Naive thymus-derived CD8-positive, alpha-beta T cell (primary cell): ENCODE data around the gene STX5. TPM values are rescaled to one million over a fixed set of nuclear protein-coding genes. Genes with fewer than 3 reads are reported as not detected.
"Not testable (repeated sequence)": the region's sequence is repeated elsewhere in the genome, so short reads cannot be mapped to it uniquely, and the experiment has no call there.

Source experiments
- ATAC-seq, 2 donors: fragments of 150-1000 bp; cut with Tn5 transposase in 1 of 2; sonication (Bioruptor Pico), chemical (Tn5 transposase) in 1 of 2; 1 replicate in 1 of 2; 2 replicates in 1 of 2; pipeline ENCODE4 v1.10.0; 2021; ENCODE audit warnings: mild to moderate bottlenecking in 2 of 2, moderate library complexity in 2 of 2
- POLR2A ChIA-PET: fragments of 350-600 bp; sonication (Branson Sonifier 250); formaldehyde crosslinking; loops from one replicate; lab custom pipeline; 2021; ENCODE audit warnings: antibody characterized with exemption; lab: Charles Lee
- DNase-seq, 10 donors: peaks; one replicate each; pipeline versions ENCODE4 v3.0.0 to v3.0.0-alpha.2; 2020 to 2022
- H3K27ac Mint-ChIP-seq, 10 donors: one replicate each; pipeline ENCODE4 v1.8.0; 2020 to 2022; ENCODE audit warnings: mild to moderate bottlenecking in 10 of 10, mixed read lengths in 10 of 10, moderate library complexity in 4 of 10, inconsistent platforms in 1 of 10
- H3K27me3 Mint-ChIP-seq, 5 donors: one replicate each; pipeline ENCODE4 v1.8.0; 2021 to 2022; ENCODE audit warnings: mixed read lengths in 5 of 5
- H3K36me3 Mint-ChIP-seq, 3 donors: one replicate each; pipeline ENCODE4 v1.8.0; 2020 to 2022; ENCODE audit warnings: mixed read lengths in 3 of 3, mild to moderate bottlenecking in 2 of 3, inconsistent platforms in 1 of 3
- H3K4me1 Mint-ChIP-seq, 4 donors: one replicate each; pipeline ENCODE4 v1.8.0; 2021 to 2022; ENCODE audit warnings: mixed read lengths in 4 of 4
- H3K4me3 Mint-ChIP-seq, 10 donors: one replicate each; pipeline ENCODE4 v1.8.0; 2020 to 2022; ENCODE audit warnings: mild to moderate bottlenecking in 10 of 10, mixed read lengths in 10 of 10, moderate library complexity in 6 of 10, inconsistent platforms in 1 of 10
- H3K9me3 Mint-ChIP-seq, 9 donors: one replicate each; pipeline ENCODE4 v1.8.0; 2020 to 2022; ENCODE audit warnings: mixed read lengths in 9 of 9, mild to moderate bottlenecking in 3 of 9, inconsistent platforms in 1 of 9, moderate library complexity in 1 of 9
- polyA plus RNA-seq, 3 donors: library from polyadenylated mRNA; unstranded; fragments of 300-500 nt; fragmentation: Illumina TruSeq; gene quantifications; one replicate each; pipeline ENCODE4 v1.2.3, GENCODE V29; 2021
- total RNA-seq, 8 experiments: library from RNA in 2 of 8; stranded (reverse) in 2 of 8; gene quantifications; one replicate each; pipeline ENCODE4 v1.2.3 and lab custom pipeline; 2021 to 2026

Gene STX5
- total and polyA plus RNA-seq, 5 experiments from 2014 or later: 25.4 to 61.7 (median 30.4) TPM

DNA sequence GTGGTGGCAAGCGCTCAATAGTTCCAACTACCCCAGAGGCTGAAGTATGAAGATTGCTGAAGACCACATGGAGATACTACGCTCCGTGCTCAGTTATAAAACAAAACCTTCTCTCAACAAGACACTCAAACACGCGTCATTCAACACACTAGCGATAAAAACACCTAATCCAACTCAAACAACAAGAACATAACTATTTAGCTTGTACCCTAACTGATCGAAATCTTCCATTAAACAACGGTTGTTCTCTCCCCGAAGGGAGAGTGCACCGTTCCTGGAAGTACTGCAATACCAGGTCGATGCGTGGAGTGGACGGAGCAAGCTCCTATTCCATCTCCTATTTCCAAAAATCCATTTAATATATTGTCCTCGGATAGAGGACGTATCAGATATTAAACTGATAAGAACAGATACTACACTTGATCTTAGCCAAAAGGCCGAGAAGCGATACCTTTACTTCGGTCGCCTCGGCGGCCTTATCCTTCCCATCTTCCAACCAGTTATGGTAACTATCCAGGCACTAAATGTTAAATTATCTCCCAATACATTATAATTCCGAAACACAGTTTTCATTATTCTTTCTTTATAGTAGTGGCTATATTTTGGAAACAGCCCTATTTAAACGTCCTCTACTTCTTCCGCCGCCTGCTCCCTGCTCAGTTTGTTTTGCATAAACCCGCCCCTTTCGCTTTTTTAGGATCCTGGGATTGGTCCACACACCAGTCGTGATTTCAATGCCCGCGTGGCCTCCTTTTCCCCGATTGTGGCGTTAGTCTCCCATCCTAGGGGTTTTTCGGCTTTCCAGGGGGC lies 9.7 kb upstream of the STX5 start:
- Mint-ChIP-seq H3K4me3 (no peak overlapping the region), H3K36me3 (peaks cover 0 to 13% (median 3%) of the 10 kb centered on the region in 3 donors), H3K4me1 (peaks cover 14 to 31% (median 25%) of the 10 kb centered on the region in 4 donors), H3K27ac (no peak overlapping the region), H3K27me3 (no peaks in the 10 kb centered on the region), H3K9me3 (no peaks in the 10 kb centered on the region)
- DNase-seq: peak; percentile 54 to 94 (median 86)
- POLR2A ChIA-PET: interaction anchor here (0.6 to 10.0 kb wide), 59 partner anchors 10 to 1938 kb away, joined by 3 to 479 read pairs (median 5); partner anchors contain the start of genes B3GAT3, BSCL2, C11orf98 and CPSF7
- ATAC-seq: peak; percentile 57 to 61

DNA sequence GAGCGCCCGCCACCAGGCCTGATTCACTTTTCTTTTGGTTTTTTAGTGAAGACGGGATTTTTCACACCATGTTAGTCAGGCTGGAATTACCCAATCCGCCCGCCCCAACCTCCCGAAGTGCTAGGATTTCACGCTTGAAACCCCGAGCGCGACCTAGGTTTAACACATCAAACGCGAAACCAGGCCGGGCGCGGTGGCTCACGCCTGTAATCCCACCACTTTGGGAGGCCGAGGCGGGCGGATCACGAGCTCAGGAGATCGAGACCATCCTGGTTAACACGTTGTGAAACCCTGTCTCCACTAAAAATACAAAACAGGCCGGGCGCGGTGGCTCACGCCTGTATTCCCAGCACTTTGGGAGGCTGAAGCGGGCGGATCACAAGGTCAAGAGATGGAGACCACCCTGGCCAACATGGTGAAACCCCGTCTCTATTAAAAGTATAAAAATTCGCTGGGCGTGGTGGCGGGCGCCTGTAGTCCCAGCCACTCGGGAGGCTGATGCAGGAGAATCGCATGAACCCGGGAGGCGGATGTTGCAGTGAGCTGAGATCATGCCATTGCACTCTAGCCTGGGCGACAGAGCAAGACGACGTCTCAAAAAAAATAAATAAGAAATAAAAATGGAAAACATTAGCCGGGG lies 9.0 kb upstream of the STX5 start:
- H3K27ac Mint-ChIP-seq, H3K4me3 Mint-ChIP-seq, H3K9me3 Mint-ChIP-seq, H3K27me3 Mint-ChIP-seq: not testable (repeated sequence)
- ATAC-seq (peak; percentile 22 to 34), DNase-seq (peak in 7 of 10 donors; percentile 59 to 85 (median 77))
- POLR2A ChIA-PET: interaction anchor here (0.6 to 10.0 kb wide), 62 partner anchors 10 to 1938 kb away, joined by 3 to 479 read pairs (median 6); partner anchors contain the start of genes B3GAT3, BSCL2, C11orf98 and CPSF7
- Mint-ChIP-seq H3K4me1 (peaks cover 15 to 33% (median 27%) of the 10 kb centered on the region in 4 donors), H3K36me3 (peaks cover 0 to 19% (median 3%) of the 10 kb centered on the region in 3 donors)

DNA sequence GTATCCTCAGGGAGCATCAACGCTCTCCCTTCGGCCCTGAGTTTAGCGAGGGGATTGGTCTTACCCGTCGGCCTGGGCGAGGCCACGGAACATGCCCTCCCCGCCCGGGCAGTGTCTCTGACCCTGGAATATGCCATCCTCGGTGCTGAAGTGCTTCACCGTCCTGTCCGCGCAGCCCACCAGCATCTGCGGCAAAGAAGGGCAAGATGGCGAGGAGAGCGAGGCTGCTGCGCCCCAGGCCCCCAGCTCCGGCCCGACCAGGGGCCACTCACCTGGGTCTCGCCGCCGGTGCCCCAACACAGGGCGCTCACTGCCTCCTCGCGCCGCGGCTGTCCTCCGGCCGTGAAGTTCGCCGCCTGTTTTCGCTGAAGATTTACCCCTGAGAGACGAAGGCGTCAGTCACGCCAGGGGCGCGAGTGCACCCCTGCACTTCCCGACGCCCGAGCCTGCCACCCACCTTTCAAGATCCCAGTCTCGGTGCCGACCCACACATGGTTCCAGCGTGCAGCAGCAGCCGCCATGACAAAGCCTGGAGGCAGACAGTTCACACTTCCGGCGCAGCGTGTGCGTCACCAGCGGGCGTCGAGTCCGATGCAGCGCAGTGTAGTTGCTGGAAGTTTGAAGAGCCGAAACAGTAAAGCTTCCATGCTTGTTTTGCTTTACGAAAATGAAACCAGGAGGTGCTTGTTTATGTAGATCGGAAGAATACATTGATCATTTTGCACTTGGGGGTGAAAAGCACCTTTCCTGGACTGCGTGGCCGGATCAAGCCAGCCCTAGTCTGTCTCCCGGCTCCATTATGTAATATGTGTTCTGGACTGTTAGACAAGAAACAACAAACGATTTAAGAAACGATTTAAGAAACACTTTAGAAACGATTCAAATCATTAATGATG lies 7.4 kb upstream of the STX5 start, which contains the start of gene WDR74:
Gene WDR74, minus strand, starts transcription at position 541 of the 896 bp plus-strand sequence. Its CDS starts 20 bp downstream, at position 521.
- no peak within 1 kb of the TSS for H3K27ac Mint-ChIP-seq
- H3K36me3 Mint-ChIP-seq: peaks cover 0 to 30% (median 5%) of the 10 kb centered on the region in 3 donors
- H3K4me1 Mint-ChIP-seq: peaks cover 20 to 39% (median 31%) of the 10 kb centered on the region in 4 donors
- ATAC-seq: peak; percentile 47 to 52
- no peaks in the 10 kb centered on the region for H3K9me3 Mint-ChIP-seq
- DNase-seq: peak; percentile 79 to 96 (median 90)
- H3K27me3 Mint-ChIP-seq: no peaks in the 10 kb centered on the region
- H3K4me3 Mint-ChIP-seq: no peak within 1 kb of the TSS
- POLR2A ChIA-PET: interaction anchor here (0.6 to 10.0 kb wide), 41 partner anchors 8 to 1905 kb away, joined by 3 to 479 read pairs (median 10); partner anchors contain the start of genes B3GAT3, BSCL2, C11orf98 and CSKMT

DNA sequence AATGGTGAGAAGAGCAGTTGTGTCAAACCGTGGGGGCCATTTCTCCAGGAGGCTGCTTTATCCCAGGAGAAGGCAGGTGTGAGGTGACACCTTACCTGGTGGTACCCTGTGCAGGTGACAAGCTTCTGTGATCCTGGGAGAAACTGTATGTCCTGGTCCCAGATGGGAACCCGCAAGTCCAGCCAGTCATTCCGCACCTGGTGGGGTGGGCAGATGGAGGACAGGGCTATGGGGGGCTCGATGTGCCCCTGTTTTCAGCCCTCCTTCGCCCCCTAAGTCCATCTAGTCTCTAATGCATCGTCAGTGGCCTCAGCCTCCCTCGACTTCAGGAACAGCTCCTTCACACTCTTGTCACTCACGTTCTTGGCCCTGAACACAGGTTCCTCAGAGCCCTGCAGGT lies 3.5 kb upstream of the STX5 start:
- Mint-ChIP-seq H3K36me3 (peaks cover 0 to 45% (median 8%) of the 10 kb centered on the region in 3 donors), H3K9me3 (no peaks in the 10 kb centered on the region), H3K4me3 (peak overlapping the region in 1 of 10 donors; percentile 34), H3K27me3 (no peaks in the 10 kb centered on the region), H3K27ac (peak overlapping the region in 5 of 10 donors; percentile 15 to 80 (median 53)), H3K4me1 (peaks cover 32 to 63% (median 49%) of the 10 kb centered on the region in 4 donors)
- no peak for DNase-seq
- ATAC-seq: no peak
- POLR2A ChIA-PET: interaction anchor here (0.6 to 5.2 kb wide), 4 partner anchors 20 to 198 kb away, joined by 3 to 65 read pairs (median 3); partner anchors contain the start of gene TAF6L

DNA sequence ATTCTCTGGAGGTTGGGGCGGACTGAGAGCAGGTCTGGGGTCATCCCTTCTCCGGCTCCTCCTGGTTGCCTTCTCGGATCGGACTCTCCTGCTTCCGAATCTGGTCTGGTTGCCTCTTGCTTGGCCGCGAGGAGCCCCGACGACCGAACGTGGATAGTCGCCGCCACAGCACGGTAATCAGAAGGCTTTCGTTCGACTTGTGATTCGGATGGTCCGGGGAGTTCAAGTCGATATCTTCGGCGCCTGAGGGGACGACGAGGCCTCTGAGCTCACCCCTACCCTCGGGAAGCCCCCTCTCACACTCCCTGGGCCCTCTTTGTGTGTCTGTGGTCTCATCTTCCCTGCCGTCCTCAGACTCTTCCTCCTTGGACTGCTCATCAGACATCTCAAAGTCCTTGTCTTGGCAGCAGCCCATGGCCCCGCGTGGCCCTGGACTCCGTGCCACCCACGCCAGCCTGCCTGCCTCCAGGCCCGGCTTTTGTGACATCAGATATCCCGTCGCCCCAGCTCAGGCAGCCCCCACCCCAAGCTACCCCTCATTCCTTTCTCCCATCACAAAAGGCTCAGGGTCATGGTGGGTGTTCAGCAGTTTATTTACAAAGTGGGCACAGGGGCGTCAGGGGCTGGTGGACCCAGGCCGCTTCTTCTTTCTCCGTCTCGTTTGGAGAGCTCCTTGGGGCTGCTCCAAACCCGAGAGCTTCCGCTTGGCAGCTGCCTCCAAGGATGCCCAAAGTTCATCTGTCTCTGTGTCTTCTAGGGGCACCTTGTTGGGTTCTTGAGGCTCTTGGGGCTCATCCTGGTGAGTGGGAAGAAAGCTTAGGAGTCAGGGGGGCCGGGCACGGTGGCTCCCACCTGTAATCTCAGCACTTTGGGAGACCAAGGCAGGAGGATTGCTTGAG lies 734 bp upstream of the STX5 start, which contains the start of gene TEX54:
Gene TEX54, minus strand, starts transcription at position 506 of the 899 bp plus-strand sequence.
- no peaks in the 10 kb centered on the region for H3K9me3 Mint-ChIP-seq
- DNase-seq (no peak), ATAC-seq (peak; percentile 2 to 12)
- POLR2A ChIA-PET: interaction anchor here (0.6 to 5.2 kb wide), 26 partner anchors 8 to 1440 kb away, joined by 3 to 138 read pairs (median 7); partner anchors contain the start of genes BSCL2, GNG3, HNRNPUL2 and LBHD1
- peaks cover 26 to 53% (median 49%) of the 10 kb centered on the region in 4 donors for H3K4me1 Mint-ChIP-seq
- H3K36me3 Mint-ChIP-seq: peaks cover 0 to 49% (median 5%) of the 10 kb centered on the region in 3 donors
- H3K4me3 Mint-ChIP-seq: peak within 1 kb of the TSS; percentile 93 to 99 (median 98)
- H3K27me3 Mint-ChIP-seq: no peaks in the 10 kb centered on the region
- peak within 1 kb of the TSS; percentile 91 to 100 (median 100) for H3K27ac Mint-ChIP-seq

DNA sequence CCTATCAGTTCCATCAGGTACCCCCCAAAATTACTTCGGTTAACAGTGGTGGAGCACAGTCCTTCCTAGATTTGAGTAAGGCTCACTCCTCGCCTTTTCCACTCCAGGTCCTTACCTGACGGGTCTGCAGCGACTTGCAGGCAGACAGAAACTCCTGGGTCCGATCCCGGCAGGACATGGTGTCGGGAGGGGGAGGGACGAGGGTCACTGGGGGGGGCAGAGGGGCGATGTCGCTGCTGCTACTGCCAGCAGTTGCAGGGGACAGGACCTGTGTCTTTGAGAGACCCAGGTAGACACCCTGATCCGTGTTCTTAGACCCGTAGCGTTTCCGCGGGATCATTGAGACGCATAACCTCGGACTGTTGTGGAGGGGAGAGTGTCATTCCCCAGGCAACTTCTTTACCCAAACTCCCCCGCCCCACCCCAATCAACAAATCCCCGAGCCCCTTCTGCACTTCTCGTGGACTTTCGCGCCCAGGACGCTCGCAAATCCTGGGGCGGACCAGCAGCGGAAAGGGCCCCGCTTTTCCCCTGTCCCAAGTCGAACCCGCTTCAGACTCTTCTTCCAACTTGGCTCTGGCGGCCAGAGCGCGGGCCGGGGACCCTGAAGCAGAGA lies 839 bp downstream of the STX5 start:
- POLR2A ChIA-PET: interaction anchor here (0.6 to 5.2 kb wide), 20 partner anchors 9 to 429 kb away, joined by 3 to 138 read pairs (median 13); partner anchors contain the start of genes HNRNPUL2, INTS5, NXF1 and SLC3A2
- H3K27me3 Mint-ChIP-seq: no peaks in the 10 kb centered on the region
- peak in 1 of 10 donors; percentile 15 for DNase-seq
- H3K27ac Mint-ChIP-seq: peak overlapping the region; percentile 91 to 100 (median 100)
- peak overlapping the region; percentile 93 to 99 (median 98) for H3K4me3 Mint-ChIP-seq
- H3K36me3 Mint-ChIP-seq: peaks cover 0 to 49% (median 9%) of the 10 kb centered on the region in 3 donors
- H3K4me1 Mint-ChIP-seq: peaks cover 23 to 51% (median 45%) of the 10 kb centered on the region in 4 donors
- no peaks in the 10 kb centered on the region for H3K9me3 Mint-ChIP-seq
- ATAC-seq: peak in 1 of 2 donors; percentile 3

DNA sequence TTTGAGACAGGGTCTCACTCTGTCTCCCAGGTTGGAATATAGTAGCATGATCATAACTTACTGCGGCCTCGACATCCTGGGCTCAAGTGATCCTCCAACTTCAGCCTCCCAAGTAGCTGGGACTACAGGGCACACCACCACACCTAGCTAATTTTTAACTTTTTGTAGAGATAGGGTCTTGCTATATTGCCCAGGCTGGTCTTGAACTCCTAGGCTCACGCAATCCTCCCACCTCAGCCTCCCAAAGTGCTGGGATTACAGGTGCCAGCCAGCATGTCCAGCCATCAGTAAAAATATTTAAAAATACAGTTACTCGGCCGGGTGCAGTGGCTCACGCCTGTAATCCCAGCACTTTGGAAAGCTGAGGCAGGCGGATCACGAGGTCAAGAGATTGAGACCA lies 3.7 kb downstream of the STX5 start:
- not testable (repeated sequence) for H3K27ac Mint-ChIP-seq, H3K27me3 Mint-ChIP-seq, H3K9me3 Mint-ChIP-seq, ATAC-seq, H3K4me3 Mint-ChIP-seq, DNase-seq
- Mint-ChIP-seq H3K36me3 (peaks cover 0 to 56% (median 19%) of the 10 kb centered on the region in 3 donors), H3K4me1 (peaks cover 16 to 64% (median 32%) of the 10 kb centered on the region in 4 donors)
- POLR2A ChIA-PET: interaction anchor here (0.9 to 2.0 kb wide), 7 partner anchors 10 to 236 kb away, joined by 3 to 17 read pairs (median 5); partner anchors contain the start of genes HNRNPUL2, TMEM179B, TTC9C and TUT1

DNA sequence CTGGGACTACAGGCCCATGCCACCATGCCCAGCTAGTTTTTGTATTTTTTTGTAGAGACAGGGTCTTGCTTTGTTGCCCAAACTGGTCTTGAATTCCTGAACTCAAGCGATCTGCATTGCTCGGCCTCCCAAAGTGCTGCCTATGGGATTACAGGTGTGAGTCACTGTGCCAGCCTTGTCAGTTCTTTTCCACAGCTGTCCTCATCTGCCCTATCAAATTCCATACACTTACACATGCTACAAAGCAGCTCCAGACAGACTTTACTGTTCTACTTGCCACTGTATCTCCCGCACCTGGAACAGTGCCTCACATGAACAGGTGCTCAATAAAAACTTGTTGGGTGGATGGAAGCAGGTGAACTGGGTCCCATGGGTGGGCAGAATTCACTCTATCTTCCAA lies 8.2 kb downstream of the STX5 start:
- H3K27me3 Mint-ChIP-seq: no peaks in the 10 kb centered on the region
- POLR2A ChIA-PET: interaction anchor here (0.7 to 2.6 kb wide), 5 partner anchors 8 to 57 kb away, joined by 3 to 14 read pairs (median 3); partner anchors contain the start of genes NXF1, SLC3A2 and WDR74
- ATAC-seq (no peak), DNase-seq (no peak)
- H3K4me3 Mint-ChIP-seq: no peak overlapping the region
- peaks cover 0 to 83% (median 28%) of the 10 kb centered on the region in 3 donors for H3K36me3 Mint-ChIP-seq
- H3K27ac Mint-ChIP-seq: peak overlapping the region in 4 of 10 donors; percentile 32 to 71 (median 62)
- H3K9me3 Mint-ChIP-seq: no peaks in the 10 kb centered on the region
- H3K4me1 Mint-ChIP-seq: peaks cover 3 to 35% (median 9%) of the 10 kb centered on the region in 4 donors

DNA sequence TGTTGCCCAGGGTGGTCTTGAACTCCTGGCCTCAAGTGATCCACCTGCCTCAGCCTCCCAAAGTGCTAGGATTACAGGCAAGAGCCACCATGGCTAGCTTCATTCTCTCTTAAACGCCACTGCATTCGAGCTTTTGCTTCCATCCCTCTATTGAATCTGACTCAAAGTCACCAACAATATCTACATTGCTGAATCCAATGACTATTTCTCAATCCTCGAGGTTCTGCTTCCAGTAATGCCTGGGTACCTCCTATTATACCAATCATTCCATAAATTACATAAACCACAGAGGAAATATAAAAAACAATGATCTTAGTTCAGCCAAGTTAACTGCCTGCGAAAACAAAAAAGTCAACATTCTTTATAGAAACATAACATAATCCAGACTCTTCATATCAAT lies 14.7 kb downstream of the STX5 start:
- Mint-ChIP-seq H3K4me1 (peaks cover 0 to 4% (median 0%) of the 10 kb centered on the region in 4 donors), H3K4me3 (no peak overlapping the region), H3K27me3 (no peaks in the 10 kb centered on the region), H3K9me3 (no peaks in the 10 kb centered on the region), H3K36me3 (peaks cover 0 to 64% (median 6%) of the 10 kb centered on the region in 3 donors), H3K27ac (peak overlapping the region in 2 of 10 donors; percentile 30 to 60)
- DNase-seq (no peak), ATAC-seq (no peak)
- POLR2A ChIA-PET: interaction anchor here (0.7 to 3.0 kb wide), 6 partner anchors 10 to 145 kb away, joined by 3 to 18 read pairs (median 4); partner anchors contain the start of genes LBHD1, NXF1, TMEM179B and UQCC3

DNA sequence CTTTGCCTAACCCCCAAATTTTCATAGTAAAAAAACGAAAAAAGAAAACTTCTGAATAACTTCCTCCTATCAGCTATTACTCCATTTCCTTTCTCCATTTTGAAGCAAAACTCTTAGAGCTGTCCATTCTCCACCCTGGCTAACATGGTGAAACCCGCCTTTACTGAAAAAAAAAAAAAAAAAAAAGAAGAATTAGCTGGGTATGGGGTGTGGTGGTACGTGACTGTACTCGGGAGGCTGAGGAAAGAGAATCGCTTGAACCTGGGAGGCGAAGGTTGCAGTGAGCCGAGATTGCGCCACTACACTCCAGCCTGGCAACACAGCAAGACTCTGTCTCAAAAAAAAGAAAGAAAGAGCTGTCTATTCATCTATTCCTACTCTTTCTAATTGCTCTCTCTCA lies 15.3 kb downstream of the STX5 start:
- Mint-ChIP-seq H3K4me3 (no peak overlapping the region), H3K9me3 (no peaks in the 10 kb centered on the region), H3K27me3 (no peaks in the 10 kb centered on the region), H3K27ac (peak overlapping the region in 3 of 10 donors; percentile 48 to 84 (median 60)), H3K4me1 (peaks cover 0 to 4% (median 0%) of the 10 kb centered on the region in 4 donors), H3K36me3 (peaks cover 0 to 62% (median 6%) of the 10 kb centered on the region in 3 donors)
- ATAC-seq (no peak), DNase-seq (no peak)
- POLR2A ChIA-PET: interaction anchor here (0.7 to 3.0 kb wide), 10 partner anchors 10 to 1083 kb away, joined by 3 to 18 read pairs (median 4); partner anchors contain the start of genes LBHD1, NXF1, STX5 and TEX54
